AG10803 (cell line): ENCODE results near the gene UBASH3A.

ENCODE experiments used
- DNase-seq: peaks from one replicate; pipeline ENCODE4 v3.0.0; 2010; ENCODE audit warnings: low read depth
- H3K4me3 ChIP-seq: 2 replicates; pipeline ENCODE4 v1.5.1; 2011; ENCODE audit warnings: mild to moderate bottlenecking, low read length, control low read depth
- CTCF ChIP-seq: conservative IDR thresholded peaks from 2 replicates; pipeline ENCODE4 v1.5.1; 2011; ENCODE audit warnings: mild to moderate bottlenecking, low read length, control low read depth, inconsistent platforms

UBASH3A gene

DNA sequence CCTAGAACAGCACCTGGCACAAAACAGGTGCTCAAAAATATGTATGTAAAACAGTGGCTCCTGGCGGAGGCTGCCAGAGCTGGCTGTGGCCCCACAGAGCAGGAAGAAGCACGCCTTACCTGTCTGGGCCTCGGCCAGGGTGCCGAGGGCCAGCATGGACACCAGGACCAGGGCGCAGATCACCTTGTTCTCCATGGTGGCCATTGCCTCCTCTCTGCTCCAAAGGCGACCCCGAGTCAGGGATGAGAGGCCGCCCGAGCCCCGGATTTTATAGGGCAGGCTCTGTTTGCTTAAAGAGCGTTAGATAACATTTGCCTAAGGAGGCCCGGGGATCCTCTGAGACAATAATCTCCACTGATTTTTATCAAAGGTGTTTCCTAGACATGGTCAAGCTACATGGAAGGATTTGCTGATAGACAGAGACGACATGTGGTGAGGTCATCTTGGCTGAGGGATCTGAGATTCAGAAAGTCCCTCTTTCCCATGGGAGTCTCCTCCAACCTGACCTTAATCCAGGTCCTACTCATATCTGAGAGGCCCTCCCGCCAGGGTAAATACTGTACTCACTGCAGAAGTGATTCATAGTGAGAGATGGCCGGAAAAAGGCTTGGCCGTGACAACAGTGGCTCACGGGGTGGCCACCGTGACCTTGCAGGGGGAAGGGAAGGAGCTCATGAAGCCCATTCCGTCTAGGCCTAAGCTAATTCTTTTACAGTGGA is 37.3 kb upstream of the UBASH3A start, which contains the start of gene TFF1:
TFF1 (minus strand) TSS at position 244 of the 719 bp plus-strand sequence; CDS start at position 204, 40 bp downstream.
- DNase-seq, result no peak
- TF ChIP-seq CTCF, result no peak
- H3K4me3 ChIP-seq, result no peak within 1 kb of the TSS

DNA sequence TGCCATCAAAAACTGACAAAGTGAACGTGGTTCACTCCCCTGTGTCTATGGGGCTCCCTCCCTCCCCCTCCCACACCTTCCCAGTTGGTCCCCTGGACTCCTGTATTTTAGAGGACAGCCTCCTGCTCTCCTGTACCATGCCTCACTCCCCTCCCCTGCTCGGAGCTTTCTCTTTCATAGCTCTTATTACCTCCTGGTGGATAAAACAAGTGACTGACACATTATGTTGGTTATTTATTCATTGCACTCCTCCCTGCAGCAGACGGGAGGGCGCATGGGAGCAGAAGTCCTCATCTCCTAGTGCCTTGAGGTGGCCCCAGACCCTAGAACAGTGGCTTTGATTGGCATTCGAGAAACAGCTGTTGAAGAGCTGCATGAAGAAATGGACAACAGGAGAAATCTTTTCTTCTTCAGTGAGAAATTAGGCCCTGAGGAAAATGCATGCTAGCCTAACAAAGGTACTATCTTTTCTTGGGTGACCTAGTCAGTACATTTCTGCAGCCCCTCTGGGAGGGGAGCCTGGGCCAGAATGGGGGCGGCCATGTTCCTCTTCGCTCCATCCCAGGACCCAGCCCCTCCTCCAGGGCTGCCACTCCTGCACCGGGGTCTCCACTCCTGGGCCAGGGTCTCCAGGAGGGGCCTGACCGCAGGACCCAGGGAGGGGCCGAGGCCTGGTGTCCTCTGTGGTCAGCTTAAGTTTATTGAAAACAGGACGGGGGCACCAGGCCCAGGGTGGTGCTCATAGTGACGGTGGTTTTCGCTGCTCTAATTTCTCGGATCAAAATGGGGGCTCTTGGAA is 36.1 kb upstream of the UBASH3A start:
- H3K4me3 ChIP-seq, result no peak overlapping the region
- no peak for DNase-seq

GRCh38 chr21:42369821-42370220 is 33.9 kb upstream of the UBASH3A start:
- H3K4me3 ChIP-seq, result no peak overlapping the region
- DNase-seq, result no peak
- TF ChIP-seq CTCF, result no peak

More for the DNA sequence above, 36.1 kb upstream of the UBASH3A start:
- TF ChIP-seq CTCF, result no peak

- no peak for DNase-seq
- no peak overlapping the region for H3K4me3 ChIP-seq
- TF ChIP-seq CTCF, result no peak
Measured at GRCh38 chr21:42370894-42371654, 32.6 kb upstream of the UBASH3A start.

DNA sequence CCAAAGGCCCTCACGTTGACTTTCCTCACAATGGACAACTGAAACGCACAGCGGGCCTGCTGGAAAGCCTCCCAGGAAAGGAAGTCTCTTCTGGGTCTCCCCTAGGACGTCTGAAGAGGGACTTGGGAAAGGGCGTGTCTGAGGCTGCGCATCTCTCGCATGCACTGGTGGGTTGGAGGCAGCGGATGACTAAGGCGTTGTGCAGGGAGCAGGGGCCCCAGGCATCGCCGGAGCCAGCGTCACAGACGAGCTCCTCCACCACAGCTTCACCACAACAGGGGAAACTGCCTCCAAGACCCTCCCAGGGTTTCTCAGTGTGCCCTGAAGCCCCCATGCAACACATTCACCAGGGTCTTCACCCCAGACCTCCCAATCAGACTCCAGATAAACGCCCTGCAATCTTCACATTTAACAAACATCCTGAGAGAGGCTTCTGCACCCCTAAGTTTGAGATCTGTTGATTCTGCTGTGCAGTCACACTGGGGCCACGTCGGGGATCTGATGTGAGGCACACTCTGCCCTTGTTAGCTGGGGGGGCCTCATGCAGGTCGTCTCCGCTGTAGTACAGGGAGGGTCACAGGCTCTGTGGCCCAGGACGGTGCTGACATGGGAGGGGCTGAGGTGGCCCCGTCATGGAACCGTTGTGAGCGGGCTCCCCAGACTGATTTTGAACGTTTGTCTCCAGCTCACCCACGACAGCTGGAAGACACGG is 30.4 kb upstream of the UBASH3A start:
- H3K4me3 ChIP-seq, result no peak overlapping the region
- TF ChIP-seq CTCF, result no peak
- DNase-seq, result no peak

DNA sequence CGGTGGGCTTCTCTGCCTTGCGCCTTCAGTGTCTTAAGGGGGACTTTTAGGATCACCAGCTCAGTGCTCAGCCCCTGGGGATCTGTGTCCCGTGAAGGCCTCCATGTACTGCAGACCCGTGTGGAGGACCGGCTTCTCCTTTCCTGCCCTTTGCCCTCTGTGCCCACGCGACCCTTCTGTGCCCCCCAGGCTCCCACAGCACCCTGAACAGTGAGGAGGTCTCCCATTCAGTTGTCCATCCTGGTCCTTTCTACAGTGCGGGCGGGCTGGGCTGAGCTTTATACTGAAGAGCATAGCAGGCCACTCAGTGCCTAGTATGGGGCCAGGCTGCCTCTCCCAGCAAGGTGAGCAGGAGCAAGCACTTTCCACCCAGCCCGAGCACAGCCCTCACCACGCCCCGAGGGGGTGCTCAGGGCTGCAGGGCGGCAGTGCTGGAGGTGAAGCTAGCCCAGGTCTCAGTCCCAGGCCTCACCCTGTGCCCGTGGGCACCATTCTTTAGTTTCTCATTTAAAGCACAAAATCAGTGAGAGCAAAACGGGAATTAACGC is 29.7 kb upstream of the UBASH3A start:
- H3K4me3 ChIP-seq, result no peak overlapping the region
- no peak for TF ChIP-seq CTCF
- DNase-seq, result no peak
